ENCODE data around the gene ACHE.
A peak's percentile ranks its signal among the peaks of the same experiment; 100 is the strongest.

The ACHE gene

GRCh38 chr7:100890653-100891567 lies 4.8 kb downstream of the ACHE start:
- no peak for DNase-seq (ENCODE audit: low read depth, low spot score)
- no CpG with 5 or more reads among the region's 43 CpGs for WGBS (ENCODE audit: insufficient coverage, insufficient read length)
- peak overlapping the region; percentile 69 for H3K4me3 ChIP-seq (ENCODE audit: low read length)
- H3K36me3 ChIP-seq (ENCODE audit: control insufficient read depth, insufficient read depth, low read length): peaks cover 22% of the 10 kb centered on the region
- H3K27me3 ChIP-seq (ENCODE audit: control insufficient read depth, insufficient read depth, low read length): peaks cover under 1% of the 10 kb centered on the region
- no peaks in the 10 kb centered on the region for H3K9me3 ChIP-seq (ENCODE audit: control insufficient read depth, insufficient read depth, low read length)
- H3K27ac ChIP-seq (ENCODE audit: low read length): no peak overlapping the region
- peaks cover 2% of the 10 kb centered on the region for H3K4me1 ChIP-seq (ENCODE audit: control insufficient read depth, insufficient read depth, low read length)

- H3K27me3 ChIP-seq (ENCODE audit: control insufficient read depth, insufficient read depth, low read length): no peaks in the 10 kb centered on the region
- H3K27ac ChIP-seq (ENCODE audit: low read length): no peak within 1 kb of the TSS
- WGBS (ENCODE audit: insufficient coverage, insufficient read length): no CpG with 5 or more reads among the region's 73 CpGs
- H3K4me3 ChIP-seq (ENCODE audit: low read length): peak within 1 kb of the TSS; percentile 87
- DNase-seq (ENCODE audit: low read depth, low spot score): no peak
- peaks cover 36% of the 10 kb centered on the region for H3K36me3 ChIP-seq (ENCODE audit: control insufficient read depth, insufficient read depth, low read length)
- no peaks in the 10 kb centered on the region for H3K9me3 ChIP-seq (ENCODE audit: control insufficient read depth, insufficient read depth, low read length)
- H3K4me1 ChIP-seq (ENCODE audit: control insufficient read depth, insufficient read depth, low read length): peaks cover 2% of the 10 kb centered on the region
Observed at GRCh38 chr7:100888988-100889750, 6.5 kb downstream of the ACHE start, which contains the start of gene UFSP1. Gene UFSP1 (minus strand): TSS chr7:100889715. CDS start chr7:100889271, 444 bp downstream.

GRCh38 chr7:100888291-100888987 lies 7.2 kb downstream of the ACHE start:
- H3K4me1 ChIP-seq (ENCODE audit: control insufficient read depth, insufficient read depth, low read length): peaks cover 2% of the 10 kb centered on the region
- DNase-seq (ENCODE audit: low read depth, low spot score): no peak
- H3K9me3 ChIP-seq (ENCODE audit: control insufficient read depth, insufficient read depth, low read length): no peaks in the 10 kb centered on the region
- H3K36me3 ChIP-seq (ENCODE audit: control insufficient read depth, insufficient read depth, low read length): peaks cover 41% of the 10 kb centered on the region
- H3K27ac ChIP-seq (ENCODE audit: low read length): no peak overlapping the region
- no CpG with 5 or more reads among the region's 18 CpGs for WGBS (ENCODE audit: insufficient coverage, insufficient read length)
- no peaks in the 10 kb centered on the region for H3K27me3 ChIP-seq (ENCODE audit: control insufficient read depth, insufficient read depth, low read length)
- peak overlapping the region; percentile 87; the same call in 1 of the 2 replicates for H3K4me3 ChIP-seq (ENCODE audit: low read length)

GRCh38 chr7:100887516-100888290 lies 8.0 kb downstream of the ACHE start:
- no CpG with 5 or more reads among the region's 21 CpGs for WGBS (ENCODE audit: insufficient coverage, insufficient read length)
- H3K27me3 ChIP-seq (ENCODE audit: control insufficient read depth, insufficient read depth, low read length): no peaks in the 10 kb centered on the region
- peaks cover 45% of the 10 kb centered on the region for H3K36me3 ChIP-seq (ENCODE audit: control insufficient read depth, insufficient read depth, low read length)
- DNase-seq (ENCODE audit: low read depth, low spot score): no peak
- no peaks in the 10 kb centered on the region for H3K9me3 ChIP-seq (ENCODE audit: control insufficient read depth, insufficient read depth, low read length)
- H3K27ac ChIP-seq (ENCODE audit: low read length): no peak overlapping the region
- peaks cover 2% of the 10 kb centered on the region for H3K4me1 ChIP-seq (ENCODE audit: control insufficient read depth, insufficient read depth, low read length)
- H3K4me3 ChIP-seq (ENCODE audit: low read length): no peak overlapping the region

GRCh38 chr7:100886936-100887515 lies 8.7 kb downstream of the ACHE start:
- WGBS (ENCODE audit: insufficient coverage, insufficient read length): no CpG with 5 or more reads among the region's 25 CpGs
- Histone ChIP-seq H3K4me3 (ENCODE audit: low read length) (no peak overlapping the region), H3K27ac (ENCODE audit: low read length) (no peak overlapping the region), H3K27me3 (ENCODE audit: control insufficient read depth, insufficient read depth, low read length) (no peaks in the 10 kb centered on the region), H3K4me1 (ENCODE audit: control insufficient read depth, insufficient read depth, low read length) (peaks cover 2% of the 10 kb centered on the region), H3K9me3 (ENCODE audit: control insufficient read depth, insufficient read depth, low read length) (no peaks in the 10 kb centered on the region), H3K36me3 (ENCODE audit: control insufficient read depth, insufficient read depth, low read length) (peaks cover 50% of the 10 kb centered on the region)
- no peak for DNase-seq (ENCODE audit: low read depth, low spot score)

GRCh38 chr7:100886142-100886935 lies 9.3 kb downstream of the ACHE start:
- no peaks in the 10 kb centered on the region for H3K27me3 ChIP-seq (ENCODE audit: control insufficient read depth, insufficient read depth, low read length)
- peaks cover 2% of the 10 kb centered on the region; the same call in 1 of the 2 replicates for H3K4me1 ChIP-seq (ENCODE audit: control insufficient read depth, insufficient read depth, low read length)
- no peak overlapping the region for H3K27ac ChIP-seq (ENCODE audit: low read length)
- DNase-seq (ENCODE audit: low read depth, low spot score): no peak
- H3K36me3 ChIP-seq (ENCODE audit: control insufficient read depth, insufficient read depth, low read length): peaks cover 57% of the 10 kb centered on the region
- WGBS (ENCODE audit: insufficient coverage, insufficient read length): no CpG with 5 or more reads among the region's 27 CpGs
- H3K4me3 ChIP-seq (ENCODE audit: low read length): no peak overlapping the region
- H3K9me3 ChIP-seq (ENCODE audit: control insufficient read depth, insufficient read depth, low read length): no peaks in the 10 kb centered on the region

GRCh38 chr7:100885440-100886141 lies 10.1 kb downstream of the ACHE start:
- no peak for DNase-seq (ENCODE audit: low read depth, low spot score)
- no peak overlapping the region for H3K27ac ChIP-seq (ENCODE audit: low read length)
- H3K4me1 ChIP-seq (ENCODE audit: control insufficient read depth, insufficient read depth, low read length): peaks cover 2% of the 10 kb centered on the region; the same call in 1 of the 2 replicates
- H3K36me3 ChIP-seq (ENCODE audit: control insufficient read depth, insufficient read depth, low read length): peaks cover 59% of the 10 kb centered on the region
- no peaks in the 10 kb centered on the region for H3K27me3 ChIP-seq (ENCODE audit: control insufficient read depth, insufficient read depth, low read length)
- no peak overlapping the region for H3K4me3 ChIP-seq (ENCODE audit: low read length)
- no peaks in the 10 kb centered on the region for H3K9me3 ChIP-seq (ENCODE audit: control insufficient read depth, insufficient read depth, low read length)
- WGBS (ENCODE audit: insufficient coverage, insufficient read length): no CpG with 5 or more reads among the region's 22 CpGs

GRCh38 chr7:100884736-100885439 lies 10.8 kb downstream of the ACHE start:
- Histone ChIP-seq H3K4me3 (ENCODE audit: low read length) (no peak overlapping the region), H3K27me3 (ENCODE audit: control insufficient read depth, insufficient read depth, low read length) (no peaks in the 10 kb centered on the region), H3K36me3 (ENCODE audit: control insufficient read depth, insufficient read depth, low read length) (peaks cover 61% of the 10 kb centered on the region), H3K9me3 (ENCODE audit: control insufficient read depth, insufficient read depth, low read length) (no peaks in the 10 kb centered on the region), H3K27ac (ENCODE audit: low read length) (no peak overlapping the region), H3K4me1 (ENCODE audit: control insufficient read depth, insufficient read depth, low read length) (peaks cover 2% of the 10 kb centered on the region; the same call in 1 of the 2 replicates)
- WGBS (ENCODE audit: insufficient coverage, insufficient read length): no CpG with 5 or more reads among the region's 29 CpGs
- no peak for DNase-seq (ENCODE audit: low read depth, low spot score)
